ENCODE measurements around the gene PBX3.

PBX3 gene

DNA sequence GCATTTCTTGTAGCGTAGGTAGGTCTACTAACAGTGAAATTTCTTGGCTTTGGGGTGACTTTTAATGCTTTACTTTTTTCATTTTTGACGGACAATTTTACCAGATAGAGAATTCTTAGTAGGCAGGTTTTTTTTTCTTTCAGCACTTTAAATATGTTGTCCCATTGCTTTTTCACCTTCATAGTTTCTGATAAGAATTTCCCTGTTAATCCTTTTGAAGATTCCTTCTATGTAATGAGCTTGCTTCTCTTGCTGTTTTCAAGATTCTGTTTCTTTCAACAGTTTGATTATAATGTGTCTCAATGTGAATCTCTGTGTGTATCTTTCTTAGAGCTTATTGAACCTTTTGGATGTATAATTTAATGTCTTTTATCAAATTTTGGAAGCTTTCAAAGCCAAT is 35.5 kb downstream of the PBX3 start:
- TF ChIP-seq, protein P1, sequence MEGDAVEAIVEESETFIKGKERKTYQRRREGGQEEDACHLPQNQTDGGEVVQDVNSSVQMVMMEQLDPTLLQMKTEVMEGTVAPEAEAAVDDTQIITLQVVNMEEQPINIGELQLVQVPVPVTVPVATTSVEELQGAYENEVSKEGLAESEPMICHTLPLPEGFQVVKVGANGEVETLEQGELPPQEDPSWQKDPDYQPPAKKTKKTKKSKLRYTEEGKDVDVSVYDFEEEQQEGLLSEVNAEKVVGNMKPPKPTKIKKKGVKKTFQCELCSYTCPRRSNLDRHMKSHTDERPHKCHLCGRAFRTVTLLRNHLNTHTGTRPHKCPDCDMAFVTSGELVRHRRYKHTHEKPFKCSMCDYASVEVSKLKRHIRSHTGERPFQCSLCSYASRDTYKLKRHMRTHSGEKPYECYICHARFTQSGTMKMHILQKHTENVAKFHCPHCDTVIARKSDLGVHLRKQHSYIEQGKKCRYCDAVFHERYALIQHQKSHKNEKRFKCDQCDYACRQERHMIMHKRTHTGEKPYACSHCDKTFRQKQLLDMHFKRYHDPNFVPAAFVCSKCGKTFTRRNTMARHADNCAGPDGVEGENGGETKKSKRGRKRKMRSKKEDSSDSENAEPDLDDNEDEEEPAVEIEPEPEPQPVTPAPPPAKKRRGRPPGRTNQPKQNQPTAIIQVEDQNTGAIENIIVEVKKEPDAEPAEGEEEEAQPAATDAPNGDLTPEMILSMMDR (IDR thresholded peaks at IDR 0.05; ENCODE audit: control insufficient read depth, insufficient read depth, low read depth, low read length, missing control alignments), result no peak
- H3K4me3 ChIP-seq (ENCODE audit: control insufficient read depth, low read depth, low read length), result no peak overlapping the region
- no peak for DNase-seq (ENCODE audit: low read depth)

DNA sequence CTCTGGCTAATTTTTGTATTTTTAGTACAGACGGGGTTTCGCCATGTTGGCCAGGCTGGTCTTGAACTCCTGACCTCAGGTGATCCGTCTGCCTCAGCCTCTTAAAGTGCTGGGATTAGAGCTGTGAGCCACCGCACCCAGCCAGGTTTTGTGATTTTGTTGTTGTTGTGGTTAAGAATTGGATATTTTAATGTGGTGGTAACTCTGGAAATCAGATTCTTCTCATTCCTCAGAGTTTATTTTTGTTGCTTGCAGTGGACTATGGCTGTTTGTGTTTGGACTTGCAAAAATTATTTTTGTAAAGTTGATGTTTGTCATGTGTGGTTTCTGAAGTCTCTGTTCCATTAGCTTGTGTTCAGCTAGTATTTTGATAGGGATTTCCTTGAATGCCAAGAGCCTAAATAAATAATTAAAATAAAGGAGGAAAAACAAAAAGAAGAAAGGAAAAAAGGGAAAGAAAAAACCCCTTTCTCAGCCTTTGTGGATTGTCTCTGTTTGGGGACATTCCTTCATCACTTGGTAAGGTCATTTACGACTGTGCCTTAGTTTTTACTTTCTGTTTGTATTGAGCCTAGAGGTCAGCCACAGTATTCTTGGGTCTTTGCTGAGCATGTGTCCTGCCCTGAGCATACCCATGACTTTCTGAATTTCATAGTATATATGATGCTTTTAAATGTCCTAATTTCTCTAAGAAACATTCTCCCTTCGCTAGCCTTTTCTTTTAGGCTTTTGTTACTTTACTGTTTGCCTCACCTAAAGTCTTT is 37.3 kb downstream of the PBX3 start:
- H3K4me3 ChIP-seq (ENCODE audit: control insufficient read depth, low read depth, low read length), result no peak overlapping the region
- TF ChIP-seq, protein P1 (IDR thresholded peaks at IDR 0.05; ENCODE audit: control insufficient read depth, insufficient read depth, low read depth, low read length, missing control alignments), result no peak
- DNase-seq (ENCODE audit: low read depth), result no peak

DNA sequence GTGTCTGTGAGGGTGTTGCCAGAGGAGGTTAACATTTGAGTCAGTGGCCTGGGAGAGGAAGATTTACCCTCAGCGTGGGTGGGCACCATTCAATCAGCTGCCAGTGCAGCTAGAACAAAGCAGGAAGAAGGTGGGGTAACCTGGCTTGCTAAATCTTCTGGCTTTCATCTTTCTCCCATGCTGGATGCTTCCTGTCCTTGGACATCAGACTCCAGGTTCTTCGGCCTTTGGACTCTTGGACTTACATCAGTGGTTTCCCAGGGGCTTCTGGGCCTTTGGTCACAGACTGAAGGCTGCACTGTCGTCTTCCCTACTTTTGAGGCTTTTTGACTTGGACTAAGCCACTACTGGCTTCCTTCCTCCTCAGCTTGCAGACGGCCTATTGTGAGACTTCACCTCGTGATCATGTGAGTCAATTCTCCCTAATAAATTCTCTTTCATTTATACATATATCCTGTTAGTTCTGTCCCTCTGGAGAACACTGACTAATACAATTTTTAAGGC is 38.1 kb downstream of the PBX3 start:
- no peak overlapping the region for H3K4me3 ChIP-seq (ENCODE audit: control insufficient read depth, low read depth, low read length)
- no peak for DNase-seq (ENCODE audit: low read depth)
- TF ChIP-seq, protein P1 (IDR thresholded peaks at IDR 0.05; ENCODE audit: control insufficient read depth, insufficient read depth, low read depth, low read length, missing control alignments), result no peak

DNA sequence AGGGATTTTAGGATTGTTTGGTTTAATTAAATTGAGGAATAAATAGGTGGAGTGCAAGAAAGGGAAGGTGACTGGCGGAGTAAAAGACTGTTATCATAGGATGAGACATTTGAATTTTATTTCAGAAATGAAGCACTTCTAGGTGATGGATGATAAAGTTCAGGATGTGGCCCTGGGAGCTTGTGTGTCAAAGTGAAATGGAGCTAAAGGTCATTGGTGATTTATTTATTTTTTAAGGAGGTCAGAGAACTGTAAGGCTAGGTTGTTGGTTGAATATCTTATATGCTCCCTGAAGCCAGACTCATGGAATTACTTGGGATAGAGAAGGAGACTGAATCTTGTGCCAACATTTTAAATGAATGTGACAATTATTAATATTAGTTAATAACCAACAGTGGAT is 40.5 kb downstream of the PBX3 start:
- H3K4me3 ChIP-seq (ENCODE audit: control insufficient read depth, low read depth, low read length), result no peak overlapping the region
- no peak for DNase-seq (ENCODE audit: low read depth)
- TF ChIP-seq, protein P1 (IDR thresholded peaks at IDR 0.05; ENCODE audit: control insufficient read depth, insufficient read depth, low read depth, low read length, missing control alignments), result no peak

DNA sequence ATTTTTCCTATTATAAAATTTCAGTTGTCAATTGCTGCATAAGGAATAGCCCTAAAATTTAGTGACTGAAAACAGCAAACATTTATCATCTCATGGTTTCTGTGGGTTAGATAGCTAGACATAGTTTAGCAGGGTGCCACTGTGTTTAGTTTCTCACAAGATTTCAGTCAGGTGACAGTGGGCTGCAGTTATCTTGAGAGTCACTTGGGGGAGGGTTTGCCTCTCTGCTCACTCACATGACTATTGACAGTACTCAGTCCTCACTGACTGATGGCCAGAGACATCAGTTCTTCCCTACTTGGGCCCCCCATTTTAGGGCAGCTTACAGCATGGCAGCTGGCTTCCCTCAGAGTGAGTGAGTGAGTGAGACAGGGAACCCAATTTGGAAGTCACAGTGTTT is 42.0 kb downstream of the PBX3 start:
- no peak for DNase-seq (ENCODE audit: low read depth)
- TF ChIP-seq, protein P1 (IDR thresholded peaks at IDR 0.05; ENCODE audit: control insufficient read depth, insufficient read depth, low read depth, low read length, missing control alignments), result no peak

DNA sequence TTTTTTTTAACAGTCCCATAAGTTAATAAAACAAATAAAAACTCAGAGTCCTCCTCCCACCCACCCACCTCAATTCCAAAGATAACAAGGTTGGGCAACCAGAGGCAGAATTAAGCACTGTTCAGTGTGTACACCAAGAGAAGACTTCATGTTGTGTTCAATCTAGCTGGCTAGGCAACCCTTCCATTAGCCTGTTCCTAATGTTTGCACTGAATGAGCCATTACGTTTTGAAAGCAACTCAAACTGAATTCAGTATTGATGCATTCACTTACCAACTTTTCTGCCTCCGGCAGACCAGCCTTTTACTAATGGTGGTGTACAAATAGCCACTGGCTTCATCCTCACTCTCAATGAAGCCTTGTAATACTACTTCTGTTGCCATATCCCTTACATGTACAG is 47.5 kb downstream of the PBX3 start:
- no peak for DNase-seq (ENCODE audit: low read depth)
- TF ChIP-seq, protein P1 (IDR thresholded peaks at IDR 0.05; ENCODE audit: control insufficient read depth, insufficient read depth, low read depth, low read length, missing control alignments), result no peak
- H3K4me3 ChIP-seq (ENCODE audit: control insufficient read depth, low read depth, low read length), result no peak overlapping the region

More for the DNA sequence above, 42.0 kb downstream of the PBX3 start:
- no peak overlapping the region for H3K4me3 ChIP-seq (ENCODE audit: control insufficient read depth, low read depth, low read length)
